Measurements from ENCODE around the gene STXBP6.

DNA sequence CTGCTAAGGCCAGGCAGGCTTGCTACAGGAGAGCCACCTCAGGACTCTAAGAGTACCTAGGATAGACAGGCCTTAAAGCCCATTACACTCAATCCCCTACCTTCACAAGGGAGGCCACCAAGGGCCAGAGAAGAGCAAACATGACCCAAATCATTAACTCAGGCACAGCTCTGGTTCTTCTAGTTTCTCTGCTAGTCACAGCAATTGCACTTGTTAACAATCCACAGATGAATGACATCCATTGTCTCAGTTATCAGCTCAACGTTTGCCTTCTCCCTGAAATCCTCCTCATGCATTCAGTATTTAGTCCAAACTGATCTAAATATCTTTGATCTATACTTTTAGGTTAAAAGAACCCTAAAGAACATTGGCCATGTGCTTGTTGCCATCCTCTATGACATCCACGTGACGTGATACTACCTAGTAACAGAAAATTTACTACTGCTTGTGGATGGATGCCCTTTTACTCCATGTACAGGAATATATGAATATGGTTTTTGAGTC is 164.5 kb downstream of the STXBP6 start:
- no peak for TF ChIP-seq POLR2A (IDR thresholded peaks at IDR 0.05)
- TF ChIP-seq, protein P1, sequence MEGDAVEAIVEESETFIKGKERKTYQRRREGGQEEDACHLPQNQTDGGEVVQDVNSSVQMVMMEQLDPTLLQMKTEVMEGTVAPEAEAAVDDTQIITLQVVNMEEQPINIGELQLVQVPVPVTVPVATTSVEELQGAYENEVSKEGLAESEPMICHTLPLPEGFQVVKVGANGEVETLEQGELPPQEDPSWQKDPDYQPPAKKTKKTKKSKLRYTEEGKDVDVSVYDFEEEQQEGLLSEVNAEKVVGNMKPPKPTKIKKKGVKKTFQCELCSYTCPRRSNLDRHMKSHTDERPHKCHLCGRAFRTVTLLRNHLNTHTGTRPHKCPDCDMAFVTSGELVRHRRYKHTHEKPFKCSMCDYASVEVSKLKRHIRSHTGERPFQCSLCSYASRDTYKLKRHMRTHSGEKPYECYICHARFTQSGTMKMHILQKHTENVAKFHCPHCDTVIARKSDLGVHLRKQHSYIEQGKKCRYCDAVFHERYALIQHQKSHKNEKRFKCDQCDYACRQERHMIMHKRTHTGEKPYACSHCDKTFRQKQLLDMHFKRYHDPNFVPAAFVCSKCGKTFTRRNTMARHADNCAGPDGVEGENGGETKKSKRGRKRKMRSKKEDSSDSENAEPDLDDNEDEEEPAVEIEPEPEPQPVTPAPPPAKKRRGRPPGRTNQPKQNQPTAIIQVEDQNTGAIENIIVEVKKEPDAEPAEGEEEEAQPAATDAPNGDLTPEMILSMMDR (IDR thresholded peaks at IDR 0.05): no peak

All from body of pancreas (tissue), 4 donors.